Measurements from ENCODE around the gene STARD9.

DNA sequence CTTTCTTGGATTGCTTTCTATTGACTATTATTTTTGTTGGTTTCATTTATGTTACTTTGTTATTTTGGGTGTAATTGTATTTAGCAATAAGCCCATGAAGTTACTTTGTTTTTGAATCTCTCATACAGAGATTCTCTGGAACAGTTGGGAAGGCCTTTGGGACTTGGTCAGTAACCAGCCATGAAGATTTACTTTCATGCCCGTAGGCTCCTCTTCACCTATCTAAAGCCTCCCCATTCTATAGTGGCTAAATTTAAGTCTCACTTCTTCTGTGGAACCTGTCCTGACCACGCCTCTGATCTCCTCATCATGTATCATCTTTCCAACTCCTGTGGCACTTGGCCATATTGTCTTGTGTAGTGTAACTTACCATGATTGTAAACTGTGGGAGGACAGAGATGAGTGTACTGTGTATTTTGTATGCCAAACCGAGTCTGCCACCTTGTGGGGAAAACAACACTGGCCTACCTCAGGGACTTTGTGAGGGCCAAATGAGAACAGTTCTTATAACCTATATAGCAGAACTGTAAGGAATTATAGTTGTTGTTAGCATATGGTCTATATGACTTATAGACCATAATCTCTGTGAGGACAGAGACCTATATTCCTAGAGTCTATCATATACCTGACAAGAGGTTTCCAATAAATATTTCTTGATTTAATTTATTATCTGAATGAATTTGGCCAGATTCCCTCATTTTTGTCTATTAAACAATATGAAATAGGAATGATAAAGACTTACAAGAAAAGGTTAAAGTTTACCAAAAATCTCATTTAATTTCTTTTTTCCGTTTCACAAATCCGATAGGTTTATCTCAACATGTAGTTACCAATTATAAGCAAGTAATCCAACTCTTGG lies 75.0 kb downstream of the STARD9 start:
- TF ChIP-seq, protein P1, sequence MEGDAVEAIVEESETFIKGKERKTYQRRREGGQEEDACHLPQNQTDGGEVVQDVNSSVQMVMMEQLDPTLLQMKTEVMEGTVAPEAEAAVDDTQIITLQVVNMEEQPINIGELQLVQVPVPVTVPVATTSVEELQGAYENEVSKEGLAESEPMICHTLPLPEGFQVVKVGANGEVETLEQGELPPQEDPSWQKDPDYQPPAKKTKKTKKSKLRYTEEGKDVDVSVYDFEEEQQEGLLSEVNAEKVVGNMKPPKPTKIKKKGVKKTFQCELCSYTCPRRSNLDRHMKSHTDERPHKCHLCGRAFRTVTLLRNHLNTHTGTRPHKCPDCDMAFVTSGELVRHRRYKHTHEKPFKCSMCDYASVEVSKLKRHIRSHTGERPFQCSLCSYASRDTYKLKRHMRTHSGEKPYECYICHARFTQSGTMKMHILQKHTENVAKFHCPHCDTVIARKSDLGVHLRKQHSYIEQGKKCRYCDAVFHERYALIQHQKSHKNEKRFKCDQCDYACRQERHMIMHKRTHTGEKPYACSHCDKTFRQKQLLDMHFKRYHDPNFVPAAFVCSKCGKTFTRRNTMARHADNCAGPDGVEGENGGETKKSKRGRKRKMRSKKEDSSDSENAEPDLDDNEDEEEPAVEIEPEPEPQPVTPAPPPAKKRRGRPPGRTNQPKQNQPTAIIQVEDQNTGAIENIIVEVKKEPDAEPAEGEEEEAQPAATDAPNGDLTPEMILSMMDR (conservative IDR thresholded peaks at IDR 0.05; ENCODE audit: low read length) = peak; percentile 94
- no peak for TF ChIP-seq EZH2phosphoT487 (IDR thresholded peaks at IDR 0.05; ENCODE audit: borderline replicate concordance)
